Panc1 (cell line): ENCODE results near the gene CFAP68.

Source experiments
- POLR2AphosphoS5 ChIP-seq: IDR thresholded peaks from 2 replicates; pipeline ENCODE4 v1.6.1; 2012; ENCODE audit warnings: mild to moderate bottlenecking, low read depth, low read length, moderate library complexity
- TF ChIP-seq, protein P1 (sequence below): fragments of 450-650 bp; IDR thresholded peaks from 2 replicates; pipeline ENCODE4 v1.5.1; 2017; ENCODE audit warnings: mild to moderate bottlenecking
- TF ChIP-seq, protein P2 (sequence below), 2 experiments: IDR thresholded peaks; 2 replicates each; pipeline ENCODE4 v1.6.1; 2011 to 2012; ENCODE audit warnings: low read depth in 2 of 2, control low read depth in 1 of 2, low read length in 1 of 2, mild to moderate bottlenecking in 1 of 2, moderate library complexity in 1 of 2; ENCODE audit not compliant: insufficient read depth in 1 of 2

DNA sequence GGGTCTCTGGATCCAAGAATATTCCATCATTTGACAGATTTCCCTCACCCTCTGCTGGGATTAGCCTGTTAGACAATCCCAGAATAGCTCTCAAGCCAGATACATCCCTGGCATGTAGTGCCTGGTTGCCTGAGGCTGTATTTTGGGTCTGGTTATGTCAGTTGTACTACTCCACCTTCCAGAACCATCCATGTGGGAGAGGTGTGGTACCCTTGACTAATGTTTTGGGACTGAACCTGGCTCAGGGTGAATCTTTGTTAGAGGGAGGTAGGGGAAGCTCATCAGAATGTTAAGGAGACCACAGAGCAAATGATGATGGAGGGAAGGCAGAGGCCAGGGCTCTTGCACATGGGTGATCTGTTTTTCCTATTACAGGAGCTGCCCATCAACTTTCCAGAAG, 44.6 kb downstream of the CFAP68 start:
- TF ChIP-seq, protein P1, sequence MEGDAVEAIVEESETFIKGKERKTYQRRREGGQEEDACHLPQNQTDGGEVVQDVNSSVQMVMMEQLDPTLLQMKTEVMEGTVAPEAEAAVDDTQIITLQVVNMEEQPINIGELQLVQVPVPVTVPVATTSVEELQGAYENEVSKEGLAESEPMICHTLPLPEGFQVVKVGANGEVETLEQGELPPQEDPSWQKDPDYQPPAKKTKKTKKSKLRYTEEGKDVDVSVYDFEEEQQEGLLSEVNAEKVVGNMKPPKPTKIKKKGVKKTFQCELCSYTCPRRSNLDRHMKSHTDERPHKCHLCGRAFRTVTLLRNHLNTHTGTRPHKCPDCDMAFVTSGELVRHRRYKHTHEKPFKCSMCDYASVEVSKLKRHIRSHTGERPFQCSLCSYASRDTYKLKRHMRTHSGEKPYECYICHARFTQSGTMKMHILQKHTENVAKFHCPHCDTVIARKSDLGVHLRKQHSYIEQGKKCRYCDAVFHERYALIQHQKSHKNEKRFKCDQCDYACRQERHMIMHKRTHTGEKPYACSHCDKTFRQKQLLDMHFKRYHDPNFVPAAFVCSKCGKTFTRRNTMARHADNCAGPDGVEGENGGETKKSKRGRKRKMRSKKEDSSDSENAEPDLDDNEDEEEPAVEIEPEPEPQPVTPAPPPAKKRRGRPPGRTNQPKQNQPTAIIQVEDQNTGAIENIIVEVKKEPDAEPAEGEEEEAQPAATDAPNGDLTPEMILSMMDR, result no peak
- no peak for TF ChIP-seq POLR2AphosphoS5
- TF ChIP-seq, protein P2, sequence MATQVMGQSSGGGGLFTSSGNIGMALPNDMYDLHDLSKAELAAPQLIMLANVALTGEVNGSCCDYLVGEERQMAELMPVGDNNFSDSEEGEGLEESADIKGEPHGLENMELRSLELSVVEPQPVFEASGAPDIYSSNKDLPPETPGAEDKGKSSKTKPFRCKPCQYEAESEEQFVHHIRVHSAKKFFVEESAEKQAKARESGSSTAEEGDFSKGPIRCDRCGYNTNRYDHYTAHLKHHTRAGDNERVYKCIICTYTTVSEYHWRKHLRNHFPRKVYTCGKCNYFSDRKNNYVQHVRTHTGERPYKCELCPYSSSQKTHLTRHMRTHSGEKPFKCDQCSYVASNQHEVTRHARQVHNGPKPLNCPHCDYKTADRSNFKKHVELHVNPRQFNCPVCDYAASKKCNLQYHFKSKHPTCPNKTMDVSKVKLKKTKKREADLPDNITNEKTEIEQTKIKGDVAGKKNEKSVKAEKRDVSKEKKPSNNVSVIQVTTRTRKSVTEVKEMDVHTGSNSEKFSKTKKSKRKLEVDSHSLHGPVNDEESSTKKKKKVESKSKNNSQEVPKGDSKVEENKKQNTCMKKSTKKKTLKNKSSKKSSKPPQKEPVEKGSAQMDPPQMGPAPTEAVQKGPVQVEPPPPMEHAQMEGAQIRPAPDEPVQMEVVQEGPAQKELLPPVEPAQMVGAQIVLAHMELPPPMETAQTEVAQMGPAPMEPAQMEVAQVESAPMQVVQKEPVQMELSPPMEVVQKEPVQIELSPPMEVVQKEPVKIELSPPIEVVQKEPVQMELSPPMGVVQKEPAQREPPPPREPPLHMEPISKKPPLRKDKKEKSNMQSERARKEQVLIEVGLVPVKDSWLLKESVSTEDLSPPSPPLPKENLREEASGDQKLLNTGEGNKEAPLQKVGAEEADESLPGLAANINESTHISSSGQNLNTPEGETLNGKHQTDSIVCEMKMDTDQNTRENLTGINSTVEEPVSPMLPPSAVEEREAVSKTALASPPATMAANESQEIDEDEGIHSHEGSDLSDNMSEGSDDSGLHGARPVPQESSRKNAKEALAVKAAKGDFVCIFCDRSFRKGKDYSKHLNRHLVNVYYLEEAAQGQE (IDR thresholded peaks at IDR 0.05; ENCODE audit: insufficient read depth in 1 of 2, low read depth in 2 of 2, low read length in 1 of 2), result no peak
